Measurements from ENCODE around the gene RPL21.
"Not testable (repeated sequence)": the region's sequence is repeated elsewhere in the genome, so short reads cannot be mapped to it uniquely, and the experiment has no call there.

RPL21 gene

DNA sequence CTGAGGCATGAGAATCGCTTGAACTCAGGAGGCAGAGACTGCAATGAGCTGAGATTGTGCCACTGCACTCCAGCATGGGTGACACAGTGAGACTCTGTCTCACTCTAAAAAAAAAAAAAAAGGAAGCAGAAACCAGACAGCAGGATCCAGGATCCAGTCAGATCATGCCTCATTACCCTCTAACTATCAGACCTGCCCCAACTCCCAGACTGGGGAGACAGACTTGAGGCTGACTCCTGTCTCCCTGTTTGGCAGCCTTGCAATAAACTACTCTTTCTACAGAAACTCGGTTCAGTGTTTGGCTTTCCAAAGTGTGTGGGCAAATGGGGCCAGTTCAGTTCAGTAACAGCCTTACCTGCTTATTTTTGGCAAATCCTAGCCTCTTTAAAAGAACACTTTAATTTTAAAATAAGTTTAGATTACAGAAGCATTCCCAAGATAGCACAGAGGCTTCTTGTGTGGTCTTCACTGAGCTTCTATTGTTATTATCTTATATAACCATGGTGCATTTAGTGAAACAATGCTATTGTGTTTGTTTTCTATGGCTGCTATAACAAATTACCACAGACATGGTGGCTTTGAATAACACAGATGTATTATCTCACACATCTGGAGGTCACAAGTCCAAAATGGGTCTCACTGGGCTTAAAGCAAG is 37.8 kb downstream of the RPL21 start:
- no peak for DNase-seq (ENCODE audit: low read depth in 2 of 2)

DNA sequence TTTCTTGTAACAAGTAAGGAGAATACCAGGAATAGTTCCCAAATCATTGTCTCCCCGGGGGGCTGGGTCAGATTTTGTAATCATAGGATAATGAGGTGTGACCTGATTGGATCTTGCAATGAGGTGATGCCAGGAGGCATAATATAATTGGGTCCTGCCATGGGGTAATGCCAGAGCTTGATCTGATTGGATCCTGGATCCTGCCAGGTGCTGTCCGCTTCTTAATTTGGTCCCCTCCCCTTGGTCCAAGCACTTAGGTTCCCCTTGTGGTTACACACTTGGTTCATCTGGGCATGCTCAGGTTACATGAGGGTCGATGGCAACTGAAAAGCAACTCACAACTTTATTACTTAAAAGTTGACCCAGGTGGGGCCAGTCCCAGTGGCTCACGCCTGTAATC is 39.4 kb downstream of the RPL21 start:
- DNase-seq (ENCODE audit: low read depth in 2 of 2): no peak

DNA sequence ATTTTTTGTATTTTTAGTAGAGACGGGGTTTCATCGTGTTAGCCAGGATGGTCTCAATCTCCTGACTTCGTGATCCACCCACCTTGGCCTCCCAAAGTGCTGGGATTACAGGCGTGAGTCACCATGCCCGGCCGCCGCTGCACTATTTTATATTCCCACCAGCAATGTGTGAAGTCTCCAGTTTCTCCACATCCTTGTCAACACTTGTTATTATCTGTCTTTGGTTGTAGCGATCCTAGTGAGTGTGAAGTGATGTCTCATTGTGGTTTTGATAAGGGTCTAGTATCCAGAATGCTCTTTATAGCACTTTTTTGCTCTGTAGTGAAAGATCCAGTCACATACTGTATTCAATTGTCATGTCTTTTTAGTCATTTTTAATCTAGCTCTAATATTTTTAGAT is 40.6 kb downstream of the RPL21 start:
- DNase-seq (ENCODE audit: low read depth in 2 of 2): not testable (repeated sequence)

DNA sequence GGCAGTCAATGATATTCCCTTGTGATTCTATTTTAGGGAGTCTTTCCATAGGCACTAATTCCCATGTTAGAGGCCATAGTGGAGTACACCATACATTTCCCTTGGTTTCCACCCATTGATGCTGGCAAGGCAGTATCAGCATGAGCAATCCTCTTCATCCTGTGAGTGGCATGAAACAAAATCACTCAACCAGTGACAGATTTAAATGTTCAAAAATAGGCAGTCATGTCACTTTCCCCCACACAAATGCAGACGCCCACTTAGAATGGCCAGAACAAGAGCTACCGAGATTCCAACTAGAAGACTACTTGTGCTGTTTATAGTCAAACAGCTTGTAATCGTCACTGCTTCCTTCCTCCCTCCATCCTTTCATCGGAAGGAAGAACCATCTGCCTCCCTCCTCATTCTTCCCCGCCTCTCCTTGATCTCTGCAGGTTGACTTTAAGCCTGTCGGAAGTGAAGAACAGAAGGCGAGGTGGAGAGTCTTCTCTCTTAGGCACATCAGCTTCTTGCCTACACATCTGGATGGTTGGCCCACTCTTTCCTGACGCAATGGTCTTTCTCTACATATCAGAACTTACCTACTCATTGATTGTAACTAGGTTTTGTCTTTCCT is 41.8 kb downstream of the RPL21 start:
- DNase-seq (ENCODE audit: low read depth in 2 of 2): no peak

DNA sequence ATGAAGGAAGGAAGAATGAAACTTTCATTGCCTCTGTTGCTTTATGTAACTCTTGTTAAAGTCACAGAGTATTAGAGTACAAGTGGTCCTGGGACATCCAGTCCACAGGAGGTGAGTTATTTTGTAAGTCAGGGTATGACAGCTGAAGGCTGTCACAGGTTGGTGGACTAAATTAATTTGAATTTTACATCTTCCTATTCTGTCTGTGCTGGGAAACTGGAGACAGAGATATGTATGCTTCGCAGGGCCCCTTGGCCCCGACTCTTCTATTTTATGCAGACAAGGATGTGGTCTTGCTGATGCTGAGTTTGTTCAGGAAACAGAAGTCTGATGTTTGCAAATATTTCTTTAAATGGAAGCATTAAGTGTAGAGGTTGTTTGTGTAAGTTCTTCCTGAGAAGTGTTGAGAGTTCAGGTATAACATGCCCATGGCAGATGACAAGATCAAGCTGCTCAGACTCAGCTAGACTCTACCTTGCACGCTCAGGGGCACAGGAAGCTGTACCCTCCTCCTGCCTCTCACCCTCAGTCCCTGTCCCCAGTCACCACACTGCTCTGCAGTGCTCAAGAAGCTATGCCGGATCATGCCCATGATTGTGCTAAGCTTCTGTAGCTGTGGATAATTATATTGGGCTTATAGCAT is 42.6 kb downstream of the RPL21 start:
- DNase-seq (ENCODE audit: low read depth in 2 of 2): no peak

DNA sequence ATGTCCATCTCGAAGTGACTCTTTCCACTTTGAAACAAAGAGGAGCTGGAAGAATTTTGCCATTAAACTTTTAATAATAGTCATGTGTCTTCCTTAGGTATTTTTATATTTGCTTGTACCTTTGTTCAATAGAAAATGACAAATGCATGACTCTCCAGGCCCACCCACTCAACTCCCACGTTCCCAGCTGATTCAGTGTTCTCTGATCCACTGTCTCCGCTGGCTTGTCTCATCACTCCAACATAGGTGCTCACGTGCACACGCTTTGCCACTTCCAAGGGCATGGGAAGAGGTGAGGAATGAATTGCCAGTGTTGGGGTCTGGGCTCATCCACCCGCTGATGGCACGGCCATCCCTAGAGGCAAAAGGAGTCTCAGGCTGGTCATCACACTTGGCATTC is 43.7 kb downstream of the RPL21 start:
- DNase-seq (ENCODE audit: low read depth in 2 of 2): no peak

DNA sequence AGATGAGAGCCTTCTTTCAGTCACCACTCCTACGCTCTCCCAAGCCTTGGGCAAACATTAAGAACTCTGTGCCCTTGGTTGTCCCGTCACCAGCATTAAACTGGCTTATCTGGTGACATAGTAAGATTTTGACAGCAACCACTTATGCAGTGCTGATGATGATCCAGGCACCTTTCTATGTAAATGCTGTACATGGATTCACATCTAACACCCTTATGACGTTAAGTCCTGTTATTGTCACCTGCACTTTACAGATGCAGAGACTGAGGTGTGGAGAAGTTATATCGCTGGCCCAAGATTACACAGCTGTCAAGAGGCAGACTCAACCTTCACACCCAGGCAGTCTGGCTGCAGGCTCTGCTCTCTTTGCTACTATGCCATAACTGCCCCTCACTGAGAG is 44.3 kb downstream of the RPL21 start:
- DNase-seq (ENCODE audit: low read depth in 2 of 2): no peak

DNA sequence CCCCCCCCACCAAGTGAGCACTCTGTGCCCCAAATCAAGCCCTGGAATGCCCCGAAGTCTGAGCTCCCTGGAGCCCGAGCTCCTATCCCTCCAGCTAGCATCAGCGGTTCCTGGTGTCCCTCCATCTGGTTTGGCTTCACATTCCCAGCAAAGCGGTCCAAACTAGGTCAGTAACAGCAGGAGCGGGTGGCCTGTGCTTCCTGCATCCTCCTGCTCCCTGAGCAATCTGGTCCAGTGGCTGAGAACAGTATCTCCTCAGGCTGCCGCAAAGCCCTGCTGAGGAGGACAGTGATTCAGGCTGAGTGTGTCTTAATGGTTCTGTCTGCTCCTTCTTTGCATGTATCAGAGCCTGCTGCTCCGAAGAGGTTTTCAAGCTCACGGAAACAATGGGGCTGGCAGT is 45.1 kb downstream of the RPL21 start:
- DNase-seq (ENCODE audit: low read depth in 2 of 2): no peak

DNA sequence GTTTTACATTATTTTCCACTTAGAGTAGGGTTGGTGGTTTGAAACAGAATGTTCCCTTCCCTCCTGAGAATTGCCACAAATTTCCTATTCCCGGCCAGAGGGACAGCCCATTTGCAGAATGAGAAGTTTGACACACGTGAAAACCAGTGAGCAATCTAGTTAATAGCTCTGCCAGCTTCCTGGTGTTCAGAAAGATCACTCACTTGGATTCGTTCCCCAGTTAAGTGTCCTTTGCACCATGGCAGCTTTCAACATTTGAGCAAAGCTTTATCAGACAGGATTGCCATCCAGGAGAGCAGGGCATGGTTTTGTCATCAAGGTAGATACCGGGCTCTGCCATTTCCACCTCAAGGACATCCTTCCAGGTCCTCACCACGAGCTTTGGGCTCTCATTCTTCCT is 47.5 kb downstream of the RPL21 start:
- no peak for DNase-seq (ENCODE audit: low read depth in 2 of 2)

DNA sequence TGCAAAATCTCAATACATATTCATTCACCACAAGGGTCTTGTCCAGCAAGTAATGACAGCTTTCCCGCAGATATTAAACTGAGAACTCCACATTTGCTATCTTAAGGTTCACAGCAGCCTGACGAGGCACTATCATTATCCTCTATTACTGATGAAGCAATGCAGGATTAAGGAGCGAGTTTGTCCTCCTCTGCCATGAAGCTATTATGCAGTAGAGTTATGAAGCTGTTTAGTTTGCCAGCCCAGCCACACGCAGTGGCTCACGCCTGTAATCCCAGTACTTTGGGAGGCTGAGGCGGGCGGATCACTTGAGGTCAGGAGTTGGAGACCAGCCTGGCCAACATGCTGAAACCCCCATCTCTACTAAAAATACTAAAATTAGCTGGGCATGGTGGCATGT is 49.0 kb downstream of the RPL21 start:
- not testable (repeated sequence) for DNase-seq (ENCODE audit: low read depth in 2 of 2)

DNA sequence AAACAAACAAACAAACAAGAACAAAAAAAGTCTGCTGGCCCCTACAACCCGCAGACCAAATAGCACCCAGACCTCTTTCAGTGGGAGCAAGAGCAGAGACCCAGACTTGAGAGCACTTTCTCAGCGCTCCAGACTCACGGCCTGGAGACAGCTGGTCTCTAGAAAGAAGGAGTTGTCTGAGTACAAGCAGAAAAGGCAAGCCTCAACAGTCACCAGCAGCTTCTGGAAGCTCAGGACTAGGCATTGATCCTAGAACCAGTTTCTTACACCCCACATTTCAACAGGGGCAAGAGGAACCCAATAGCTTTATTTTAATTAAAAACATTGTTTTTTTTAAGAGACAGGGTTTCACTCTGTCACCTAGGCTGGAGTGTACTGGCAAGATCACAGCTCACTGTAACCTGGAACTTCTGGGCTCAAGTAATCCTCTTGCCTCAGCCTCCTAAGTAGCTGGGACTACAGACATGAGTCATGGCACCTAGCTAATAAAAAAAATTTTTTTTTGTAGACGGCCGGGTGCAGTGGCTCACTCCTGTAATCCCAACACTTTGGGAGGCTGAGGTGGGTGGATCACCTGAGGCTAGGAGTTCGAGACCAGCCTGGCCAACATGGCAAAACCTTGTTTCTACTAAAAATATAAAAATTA is 49.7 kb downstream of the RPL21 start:
- DNase-seq (ENCODE audit: low read depth in 2 of 2): no peak

DNA sequence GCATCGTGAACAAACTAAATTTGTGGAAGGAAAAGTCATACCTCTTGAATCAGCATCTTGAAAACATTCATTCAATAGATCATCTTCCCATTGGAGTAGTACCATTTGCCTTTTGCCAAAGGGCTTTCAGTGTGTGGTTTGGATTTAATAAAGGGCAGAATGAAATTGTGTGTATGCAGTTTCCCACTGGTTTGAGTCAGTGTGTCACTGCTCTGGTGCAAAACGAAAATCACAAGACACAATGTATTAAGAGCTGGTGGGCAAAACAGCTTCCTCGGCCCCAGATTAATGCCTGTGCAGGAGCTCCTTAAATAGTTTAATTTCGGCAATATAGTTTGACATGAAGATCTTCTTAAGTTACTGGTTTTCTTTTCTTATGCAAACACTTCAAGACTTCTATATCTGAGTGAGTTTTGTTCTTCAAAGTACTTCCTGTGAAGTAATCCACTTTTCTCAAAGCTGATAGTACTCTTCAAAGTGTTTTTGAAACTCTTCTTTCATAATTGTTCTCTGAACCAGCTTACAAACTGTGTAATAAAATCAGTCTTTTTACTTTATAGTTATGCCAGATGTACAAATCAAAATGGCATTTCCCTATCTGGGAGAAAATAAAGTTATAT is 51.4 kb downstream of the RPL21 start:
- DNase-seq (ENCODE audit: low read depth in 2 of 2): no peak

DNA sequence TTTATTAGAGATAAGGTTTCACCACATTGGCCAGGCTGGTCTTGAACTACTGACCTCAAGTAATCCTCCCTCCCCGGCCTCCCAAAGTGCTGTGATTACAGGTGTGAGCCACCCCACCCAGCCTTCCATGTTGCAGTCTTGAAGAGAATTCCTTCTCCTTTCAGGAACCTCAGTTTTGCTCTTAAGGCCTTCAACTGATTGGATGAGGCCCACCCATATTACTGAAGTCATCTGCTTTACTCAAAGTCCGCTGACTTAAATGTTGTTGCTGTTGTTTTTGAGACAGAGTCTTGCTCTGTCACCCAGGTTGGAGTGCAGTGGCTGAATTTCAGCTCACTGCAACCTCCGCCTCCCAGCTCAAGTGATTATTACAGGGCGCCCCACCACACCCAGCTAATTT is 52.7 kb downstream of the RPL21 start:
- DNase-seq (ENCODE audit: low read depth in 2 of 2): no peak

DNA sequence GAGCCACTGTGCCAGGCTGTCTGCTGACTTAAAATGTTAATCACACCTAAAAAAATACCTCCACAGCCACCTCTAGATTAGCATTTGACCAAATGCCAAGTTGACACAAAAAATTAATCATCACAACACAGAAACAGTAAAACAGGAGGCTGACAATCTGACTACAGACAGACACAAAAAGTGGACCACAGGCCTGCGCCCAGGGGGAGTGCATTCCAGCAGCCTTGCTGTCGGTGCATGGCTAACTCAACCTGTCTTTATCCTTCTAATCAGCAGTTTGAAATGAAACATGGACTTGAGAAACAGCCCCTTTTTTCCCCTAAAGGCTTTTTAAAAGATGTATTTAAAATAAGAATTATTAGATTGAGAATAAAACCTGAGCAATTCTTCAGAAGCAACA is 53.3 kb downstream of the RPL21 start:
- no peak for DNase-seq (ENCODE audit: low read depth in 2 of 2)

All from stimulated activated CD8-positive, alpha-beta memory T cell treated with anti-CD3 and anti-CD28 coated beads, Interleukin-2, amount 100 ng/mL, for 48 hours (primary cell).